Right lobe of liver (tissue), 6 donors: ENCODE results near the gene ERC1. TPM values are rescaled to one million over a fixed set of nuclear protein-coding genes. Genes with fewer than 3 reads are reported as not detected.

Experiments
- ATAC-seq, 4 donors: fragments of 200-7000 bp; cut with Tn5 transposase; one replicate each; pipeline ENCODE4 v1.9.1; 2020; ENCODE audit warnings: mild to moderate bottlenecking in 4 of 4, moderate library complexity in 4 of 4
- DNase-seq, 3 donors: peaks; one replicate each; pipeline ENCODE4 v3.0.0-alpha.2; 2020
- H3K27ac ChIP-seq, 3 donors: fragments of 200-600 bp; one replicate each; pipeline ENCODE4 v1.8.0; 2022
- H3K27me3 ChIP-seq, 2 donors: fragments of 200-600 bp; one replicate each; pipeline ENCODE4 v1.8.0; 2022
- H3K36me3 ChIP-seq, 4 donors: fragments of 200-600 bp; sonication (generic) in 1 of 4; one replicate each; pipeline versions ENCODE4 v1.5.1 to v1.8.0; 2017 to 2022; ENCODE audit warnings: control low read depth in 1 of 4
- H3K4me1 ChIP-seq, 4 donors: fragments of 200-600 bp; sonication (generic) in 1 of 4; one replicate each; pipeline versions ENCODE4 v1.5.1 to v1.8.0; 2017 to 2022; ENCODE audit warnings: control low read depth in 1 of 4
- H3K4me3 ChIP-seq, 3 donors: fragments of 200-600 bp; one replicate each; pipeline ENCODE4 v1.8.0; 2022
- H3K9me3 ChIP-seq, 4 donors: fragments of 200-600 bp; sonication (generic) in 1 of 4; one replicate each; pipeline versions ENCODE4 v1.5.1 to v1.8.0; 2017 to 2022; ENCODE audit warnings: control low read depth in 1 of 4
- CTCF ChIP-seq, 4 donors: fragments of 200-600 bp in 3 of 4; fragments of 450-650 bp in 1 of 4; IDR thresholded peaks; one replicate each; pipeline versions ENCODE4 v1.5.1 to v1.8.0; 2016 to 2022; ENCODE audit warnings: antibody characterized with exemption in 4 of 4, mild to moderate bottlenecking in 2 of 4
- POLR2A ChIP-seq: fragments of 450-650 bp; IDR thresholded peaks from one replicate; pipeline ENCODE4 v1.6.1; 2017; ENCODE audit warnings: antibody characterized with exemption, mild to moderate bottlenecking
- WGBS: methylation state at CpG from one replicate; pipeline ENCODE4 v1.1.6; 2018; ENCODE audit warnings: low coverage, low lambda C conversion rate; ENCODE audit not compliant: insufficient coverage; ENCODE audit errors: missing lambda C conversion rate; 5-methylcytosine and 5-hydroxymethylcytosine counted together
- intact Hi-C, 2 donors: fragments of 100-400 bp; cut with DNase I; formaldehyde crosslinking; loops; one replicate each; pipeline versions ENCODE4 v1.11.2 to v1.14.1; 2022
- total RNA-seq, 6 experiments: library from RNA; depleted of rRNA in 2 of 6; stranded (reverse); fragments of >200 nt in 2 of 6; fragmentation: NEBNext Ultra II Directional in 3 of 6; extraction: Animal tissue kit (Norgen Biotek cat#: 25700) in 3 of 6; gene quantifications; one replicate each; pipeline versions ENCODE4 v1.1.0 to v1.2.4, GENCODE V29; 2016 to 2023
- donor health status: DM: no; HTN: yes; CAD: no.
- donor health status: DM: no; HTN: no; CAD: no.
- donor health status: DM: no; HTN: no; CAD: no.
- donor health status: DM: no; HTN: yes; CAD: no.
- donor health status: DM: no; HTN: yes; CAD: no.

ERC1 gene
- total RNA-seq, 6 experiments from 2014 or later, result 24.8 to 30.8 (median 28.6) TPM

- DNase-seq (no peak), ATAC-seq (no peak)
- Histone ChIP-seq H3K9me3 (no peaks in the 10 kb centered on the region), H3K4me1 (peaks cover 0 to 14% (median 6%) of the 10 kb centered on the region in 4 donors), H3K27ac (no peak overlapping the region), H3K27me3 (no peaks in the 10 kb centered on the region), H3K4me3 (no peak overlapping the region), H3K36me3 (no peaks in the 10 kb centered on the region)
- WGBS, result 93% methylated on average over 2 of the region's 2 CpGs
- TF ChIP-seq CTCF (IDR thresholded peaks at IDR 0.05) (no peak), POLR2A (no peak)
- intact Hi-C loops, result no loop called here
These were observed 135.1 kb downstream of the ERC1 start for GRCh38 chr12:1126091-1126490.

GRCh38 chr12:1127021-1127420, 136.0 kb downstream of the ERC1 start:
- Histone ChIP-seq H3K4me1 (peaks cover 0 to 22% (median 8%) of the 10 kb centered on the region in 4 donors), H3K9me3 (no peaks in the 10 kb centered on the region), H3K27ac (no peak overlapping the region), H3K27me3 (no peaks in the 10 kb centered on the region), H3K4me3 (no peak overlapping the region), H3K36me3 (no peaks in the 10 kb centered on the region)
- TF ChIP-seq CTCF (IDR thresholded peaks at IDR 0.05), result no peak
- no peak for TF ChIP-seq POLR2A
- no peak for DNase-seq
- ATAC-seq, result no peak
- WGBS, result 86% methylated on average over 1 of the region's 1 CpG
- intact Hi-C loops, result no loop called here

DNA sequence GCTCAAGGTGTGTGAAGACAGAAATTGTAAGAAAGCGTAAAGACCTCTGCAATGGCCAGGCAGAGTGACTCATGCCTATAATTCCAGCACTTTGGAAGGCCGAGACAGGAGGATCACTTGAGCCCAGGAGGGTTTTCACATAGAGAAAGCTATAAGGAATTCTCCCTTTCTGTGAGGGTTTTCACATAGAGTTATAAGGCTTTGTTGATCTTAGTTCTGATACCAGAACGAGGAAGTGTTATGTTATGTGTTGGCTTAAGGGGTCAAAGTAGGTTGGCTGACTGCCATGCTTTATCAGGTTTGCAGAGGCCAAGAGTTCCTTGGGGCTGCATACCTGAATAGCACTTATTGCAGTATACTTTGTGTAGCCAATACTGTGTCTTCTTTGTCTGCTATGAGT, 139.1 kb downstream of the ERC1 start:
- ATAC-seq, result peak; percentile 83 to 85 (median 84)
- peak in 2 of 3 donors; percentile 29 to 80 for DNase-seq

GRCh38 chr12:1130571-1130970, 139.5 kb downstream of the ERC1 start:
- Histone ChIP-seq H3K27ac (no peak overlapping the region), H3K4me3 (no peak overlapping the region), H3K4me1 (peaks cover 0 to 37% (median 11%) of the 10 kb centered on the region in 4 donors), H3K27me3 (no peaks in the 10 kb centered on the region), H3K36me3 (no peaks in the 10 kb centered on the region), H3K9me3 (no peaks in the 10 kb centered on the region)
- 38% methylated on average over 4 of the region's 4 CpGs for WGBS
- ATAC-seq (no peak), DNase-seq (no peak)
- TF ChIP-seq POLR2A (no peak), CTCF (IDR thresholded peaks at IDR 0.05) (no peak)
- intact Hi-C loops, result no loop called here

More for the DNA sequence above, 139.1 kb downstream of the ERC1 start:
- Histone ChIP-seq H3K4me1 (peaks cover 0 to 37% (median 11%) of the 10 kb centered on the region in 4 donors), H3K9me3 (no peaks in the 10 kb centered on the region), H3K36me3 (no peaks in the 10 kb centered on the region), H3K27me3 (no peaks in the 10 kb centered on the region), H3K27ac (peak overlapping the region in 2 of 3 donors; percentile 46 to 64), H3K4me3 (no peak overlapping the region)
- intact Hi-C loops, result no loop called here
- TF ChIP-seq POLR2A, result no peak
- WGBS, result 33% methylated on average over 3 of the region's 3 CpGs

- no peak overlapping the region for H3K4me3 ChIP-seq
- peak; percentile 42 to 84 (median 71) for DNase-seq
- H3K36me3 ChIP-seq, result no peaks in the 10 kb centered on the region
- WGBS, result 8% methylated on average over 2 of the region's 2 CpGs
- intact Hi-C loops, result no loop called here
- TF ChIP-seq CTCF (IDR thresholded peaks at IDR 0.05), result no peak
- no peak for TF ChIP-seq POLR2A
- no peaks in the 10 kb centered on the region for H3K9me3 ChIP-seq
- no peaks in the 10 kb centered on the region for H3K27me3 ChIP-seq
- H3K27ac ChIP-seq, result peak overlapping the region in 2 of 3 donors; percentile 59 to 60
- ATAC-seq, result peak; percentile 90 to 94 (median 90)
- H3K4me1 ChIP-seq, result peaks cover 0 to 37% (median 11%) of the 10 kb centered on the region in 4 donors
These were observed 140.8 kb downstream of the ERC1 start for GRCh38 chr12:1131811-1132224.
